ENCODE data around the gene CLMN. TPM values are rescaled to one million over a fixed set of nuclear protein-coding genes. Genes with fewer than 3 reads are reported as not detected.

Gene CLMN
- total and polyA plus RNA-seq, 2 of the 4 experiments (the other 2 are of a cell fraction): 0.10 to 0.18 TPM

DNA sequence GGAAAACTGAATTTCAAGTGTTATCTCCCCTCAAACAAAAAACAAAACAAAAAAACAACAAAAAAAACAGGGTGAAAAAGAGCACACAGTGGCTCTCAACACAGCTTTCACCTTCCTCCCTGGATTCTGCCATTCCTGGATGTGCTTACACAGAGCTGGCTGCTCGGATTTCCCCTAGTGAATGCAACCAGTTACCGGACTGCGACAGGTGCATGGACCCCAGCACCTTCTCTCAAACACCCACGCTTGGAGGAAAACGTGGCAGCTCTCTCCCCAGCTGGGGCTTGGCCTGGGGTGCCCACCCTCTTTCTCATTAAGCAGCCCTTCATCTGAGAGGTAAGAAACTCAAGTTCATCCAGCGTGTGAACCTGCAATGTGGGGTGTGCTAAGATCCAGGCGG lies 128.9 kb downstream of the CLMN start:
- Histone ChIP-seq H3K9ac (ENCODE audit: low read depth, low read length) (no peak overlapping the region), H4K20me1 (ENCODE audit: insufficient read depth, low read length) (no peaks in the 10 kb centered on the region), H3K56ac (ENCODE audit: extremely low read depth, insufficient read depth, low read length) (no peak overlapping the region), H3K4me3 (ENCODE audit: insufficient read depth, low read depth, low read length) (no peak overlapping the region), H3K36me3 (ENCODE audit: control insufficient read depth, insufficient read depth, low read length) (no peaks in the 10 kb centered on the region), H2BK5ac (ENCODE audit: low read depth, low read length, poor library complexity, severe bottlenecking) (no peak overlapping the region), H3K4ac (ENCODE audit: low read depth, low read length) (no peak overlapping the region), H4K91ac (ENCODE audit: insufficient read depth, low read depth, low read length) (no peak overlapping the region), H3K4me1 (ENCODE audit: control insufficient read depth, insufficient read depth, low read length) (peaks cover 3% of the 10 kb centered on the region; the same call in 1 of the 2 replicates), H3K79me1 (ENCODE audit: low read depth in 1 of 2, low read length in 2 of 2) (no peaks in the 10 kb centered on the region), H2AFZ (replicated peaks; ENCODE audit: low read length, poor library complexity) (no peak overlapping the region), H2AK9ac (replicated peaks; ENCODE audit: low read depth, low read length, poor library complexity) (no peak overlapping the region), H3K9me1 (ENCODE audit: insufficient read depth, low read length) (no peaks in the 10 kb centered on the region), H2AK5ac (ENCODE audit: low read depth, low read length) (no peak overlapping the region), H3K23ac (ENCODE audit: low read depth, low read length) (no peak overlapping the region), H3K9me3 (ENCODE audit: control insufficient read depth, insufficient read depth, low read length) (0 out of 2 replicates have a peak, but pooled peaks cover 2% of the 10 kb centered on the region), H4K8ac (ENCODE audit: low read depth in 2 of 2, low read length in 2 of 2) (no peak overlapping the region), H2BK20ac (ENCODE audit: low read depth, low read length) (no peak overlapping the region), H4K5ac (ENCODE audit: low read depth, low read length) (no peak overlapping the region), H3K27ac (ENCODE audit: insufficient read depth, low read length) (no peak overlapping the region), H2BK15ac (ENCODE audit: low read depth, low read length) (no peak overlapping the region), H3K18ac (ENCODE audit: low read depth, low read length) (no peak overlapping the region), H3K4me2 (ENCODE audit: low read depth, low read length) (no peak overlapping the region), H3K14ac (replicated peaks; ENCODE audit: low read depth, low read length) (no peak overlapping the region), H3K27me3 (ENCODE audit: control insufficient read depth, insufficient read depth, low read length) (no peaks in the 10 kb centered on the region; the same call in 1 of the 2 replicates), H2BK120ac (ENCODE audit: low read depth, low read length) (no peak overlapping the region)
- CTCF ChIA-PET: interaction anchor here (0.6 kb wide), 1 partner anchor 810 kb away, joined by 3 read pairs; no protein-coding TSS in a partner anchor
- intact Hi-C loops (cut with micrococcal nuclease): loop anchor here (10.0 kb wide), 1 partner anchor 506 kb away; no protein-coding TSS in a partner anchor
- dilution Hi-C loops (cut with HindIII; ENCODE audit: low sequenced_read_pairs, unreplicated experiment): no loop called here
- TF ChIP-seq MAZ (IDR thresholded peaks at IDR 0.05; ENCODE audit: borderline replicate concordance, low read depth, low read length): no peak
- no peak for TF ChIP-seq CHD1 (IDR thresholded peaks at IDR 0.05; ENCODE audit: low read depth, low read length)
- TF ChIP-seq BHLHE40 (IDR thresholded peaks at IDR 0.05; ENCODE audit: low read depth, low read length): no peak
- no peak for TF ChIP-seq POLR2A (IDR thresholded peaks at IDR 0.05; ENCODE audit: low read depth, low read length)
- TF ChIP-seq RAD21 (IDR thresholded peaks at IDR 0.05; ENCODE audit: low read length): no peak
- TF ChIP-seq MAFK (IDR thresholded peaks at IDR 0.05; ENCODE audit: low read depth, low read length): no peak
- TF ChIP-seq, protein P1, sequence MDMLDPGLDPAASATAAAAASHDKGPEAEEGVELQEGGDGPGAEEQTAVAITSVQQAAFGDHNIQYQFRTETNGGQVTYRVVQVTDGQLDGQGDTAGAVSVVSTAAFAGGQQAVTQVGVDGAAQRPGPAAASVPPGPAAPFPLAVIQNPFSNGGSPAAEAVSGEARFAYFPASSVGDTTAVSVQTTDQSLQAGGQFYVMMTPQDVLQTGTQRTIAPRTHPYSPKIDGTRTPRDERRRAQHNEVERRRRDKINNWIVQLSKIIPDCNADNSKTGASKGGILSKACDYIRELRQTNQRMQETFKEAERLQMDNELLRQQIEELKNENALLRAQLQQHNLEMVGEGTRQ (IDR thresholded peaks at IDR 0.05; ENCODE audit: low read depth, low read length): no peak
- no peak for TF ChIP-seq NFE2L2 (IDR thresholded peaks at IDR 0.05; ENCODE audit: low read depth, low read length)
- ATAC-seq (ENCODE audit: low read depth) (no peak), DNase-seq (no peak)
- in situ Hi-C loops (cut with MboI; ENCODE audit: low sequenced_read_pairs): no loop called here
- POLR2A ChIA-PET (ENCODE audit: unreplicated experiment): interaction anchor here (0.6 kb wide), 1 partner anchor 13 kb away, joined by 8 read pairs; no protein-coding TSS in a partner anchor
- no TSS peak for BruUV-seq (replicated peaks)
- 77% methylated on average over 3 of the region's 7 CpGs; no CpG with 5 or more reads in 1 of the 2 experiments for WGBS, 2 experiments (ENCODE audit: extremely low coverage in 2 of 2, insufficient read length in 1 of 2)

All from IMR-90 (cell line).